ENCODE results near the gene HSBP1L1.

GRCh38 chr18:79952456-79952995 lies 11.9 kb upstream of the HSBP1L1 start:
- TF ChIP-seq POLR2A (IDR thresholded peaks at IDR 0.05) (no peak), CTCF (IDR thresholded peaks at IDR 0.05) (no peak)
